ENCODE measurements around the gene PPP2R2C. TPM values are rescaled to one million over a fixed set of nuclear protein-coding genes. Genes with fewer than 3 reads are reported as not detected.

PPP2R2C gene
- total and polyA plus RNA-seq, 12 donors, result 0.14 to 10.6 (median 4.2) TPM

GRCh38 chr4:6366581-6366980, 105.8 kb downstream of the PPP2R2C start:
- H3K27me3 ChIP-seq, result peaks cover 0 to 69% (median 22%) of the 10 kb centered on the region in 7 donors
- H3K4me1 ChIP-seq, result no peaks in the 10 kb centered on the region
- no peak overlapping the region for H3K4me3 ChIP-seq
- H3K9me3 ChIP-seq, result peaks cover 0 to 3% (median 0%) of the 10 kb centered on the region in 11 donors
- ATAC-seq (no peak), DNase-seq (no peak)
- H3K27ac ChIP-seq, result no peak overlapping the region
- no peaks in the 10 kb centered on the region for H3K36me3 ChIP-seq
- 71 to 79% methylated on average over 5 of the region's 5 CpGs for WGBS, 2 donors
- no peak for TF ChIP-seq CTCF (IDR thresholded peaks at IDR 0.05)
- intact Hi-C loops (cut with DNase I), result no loop called here

- Histone ChIP-seq H3K27ac (no peak overlapping the region), H3K4me3 (no peak overlapping the region), H3K9me3 (peaks cover 0 to 3% (median 0%) of the 10 kb centered on the region in 11 donors), H3K4me1 (no peaks in the 10 kb centered on the region), H3K36me3 (no peaks in the 10 kb centered on the region), H3K27me3 (peaks cover 0 to 68% (median 22%) of the 10 kb centered on the region in 7 donors)
- TF ChIP-seq CTCF (IDR thresholded peaks at IDR 0.05), result no peak
- intact Hi-C loops (cut with DNase I), result no loop called here
- no peak for DNase-seq
- no peak for ATAC-seq
- 57 to 69% methylated on average over 13 of the region's 13 CpGs for WGBS, 2 donors
These were observed 106.8 kb downstream of the PPP2R2C start for GRCh38 chr4:6365545-6366086.

GRCh38 chr4:6364581-6364980, 107.8 kb downstream of the PPP2R2C start:
- H3K4me3 ChIP-seq, result no peak overlapping the region
- 84 to 86% methylated on average over 8 of the region's 8 CpGs for WGBS, 2 donors
- H3K4me1 ChIP-seq, result no peaks in the 10 kb centered on the region
- ATAC-seq, result peak in 1 of 8 donors; percentile 14
- intact Hi-C loops (cut with DNase I), result no loop called here
- no peaks in the 10 kb centered on the region for H3K36me3 ChIP-seq
- no peak overlapping the region for H3K27ac ChIP-seq
- TF ChIP-seq CTCF (IDR thresholded peaks at IDR 0.05), result no peak
- no peak for DNase-seq
- peaks cover 0 to 3% (median 0%) of the 10 kb centered on the region in 11 donors for H3K9me3 ChIP-seq
- peaks cover 0 to 68% (median 21%) of the 10 kb centered on the region in 7 donors for H3K27me3 ChIP-seq

- peaks cover 0 to 3% (median 0%) of the 10 kb centered on the region in 11 donors for H3K9me3 ChIP-seq
- no peak overlapping the region for H3K27ac ChIP-seq
- H3K27me3 ChIP-seq, result peaks cover 0 to 70% (median 18%) of the 10 kb centered on the region in 7 donors
- no peak for TF ChIP-seq CTCF (IDR thresholded peaks at IDR 0.05)
- intact Hi-C loops (cut with DNase I), result no loop called here
- no peak overlapping the region for H3K4me3 ChIP-seq
- DNase-seq (no peak), ATAC-seq (no peak)
- no peaks in the 10 kb centered on the region for H3K4me1 ChIP-seq
- WGBS, 2 donors, result 64 to 69% methylated on average over 6 of the region's 6 CpGs
- no peaks in the 10 kb centered on the region for H3K36me3 ChIP-seq
These were observed 108.3 kb downstream of the PPP2R2C start for GRCh38 chr4:6364146-6364545.
